COLO668 (cell line): ENCODE results near the gene MEF2C.
A peak's percentile ranks its signal among the peaks of the same experiment; 100 is the strongest.

Experiments used
- DNase-seq: peaks from one replicate; lab custom pipeline; 2025; ENCODE audit not compliant: unreplicated experiment; lab: John Stamatoyannopoulos, UW

MEF2C gene

DNA sequence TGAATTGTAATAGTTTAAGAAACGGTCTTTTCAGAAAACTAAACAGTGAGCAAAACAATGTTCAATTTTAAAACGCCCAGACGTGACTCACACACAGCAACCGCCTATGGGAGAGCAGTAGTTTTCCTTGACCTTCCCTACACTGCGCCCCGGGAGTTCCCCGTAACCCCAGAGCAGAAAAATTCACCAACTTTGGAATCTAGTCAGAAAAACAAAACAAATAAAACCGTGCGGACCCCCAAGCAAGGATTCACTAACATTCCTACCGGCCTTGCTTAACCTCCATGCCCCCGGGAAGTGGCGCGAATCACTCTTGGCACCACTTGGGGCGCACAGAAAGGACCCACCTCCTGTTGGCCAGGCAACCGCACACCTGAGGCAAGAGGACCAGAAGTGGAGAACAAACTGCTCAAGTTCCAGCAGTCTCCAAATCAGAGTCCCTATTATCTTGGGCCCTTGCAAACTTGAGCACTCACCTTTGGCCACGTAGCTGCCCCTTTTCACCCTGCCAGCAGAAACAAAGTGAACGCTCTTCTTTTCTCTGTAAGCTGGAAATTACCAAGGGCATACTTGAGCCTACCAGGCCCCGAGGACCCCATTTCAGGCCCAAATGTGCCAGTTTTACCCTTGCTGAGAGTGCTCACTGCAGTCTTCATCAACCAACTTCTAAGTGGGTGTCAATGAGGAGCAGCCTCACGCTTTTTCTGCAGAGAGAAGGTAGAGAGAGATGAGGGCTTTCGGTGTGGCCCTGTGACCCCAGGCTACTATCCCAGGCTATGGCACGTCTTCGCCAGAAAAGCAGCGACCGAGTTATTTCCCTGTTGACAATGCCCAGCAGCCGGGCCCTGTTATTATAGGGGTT is 189.7 kb downstream of the MEF2C start:
- no peak for DNase-seq

DNA sequence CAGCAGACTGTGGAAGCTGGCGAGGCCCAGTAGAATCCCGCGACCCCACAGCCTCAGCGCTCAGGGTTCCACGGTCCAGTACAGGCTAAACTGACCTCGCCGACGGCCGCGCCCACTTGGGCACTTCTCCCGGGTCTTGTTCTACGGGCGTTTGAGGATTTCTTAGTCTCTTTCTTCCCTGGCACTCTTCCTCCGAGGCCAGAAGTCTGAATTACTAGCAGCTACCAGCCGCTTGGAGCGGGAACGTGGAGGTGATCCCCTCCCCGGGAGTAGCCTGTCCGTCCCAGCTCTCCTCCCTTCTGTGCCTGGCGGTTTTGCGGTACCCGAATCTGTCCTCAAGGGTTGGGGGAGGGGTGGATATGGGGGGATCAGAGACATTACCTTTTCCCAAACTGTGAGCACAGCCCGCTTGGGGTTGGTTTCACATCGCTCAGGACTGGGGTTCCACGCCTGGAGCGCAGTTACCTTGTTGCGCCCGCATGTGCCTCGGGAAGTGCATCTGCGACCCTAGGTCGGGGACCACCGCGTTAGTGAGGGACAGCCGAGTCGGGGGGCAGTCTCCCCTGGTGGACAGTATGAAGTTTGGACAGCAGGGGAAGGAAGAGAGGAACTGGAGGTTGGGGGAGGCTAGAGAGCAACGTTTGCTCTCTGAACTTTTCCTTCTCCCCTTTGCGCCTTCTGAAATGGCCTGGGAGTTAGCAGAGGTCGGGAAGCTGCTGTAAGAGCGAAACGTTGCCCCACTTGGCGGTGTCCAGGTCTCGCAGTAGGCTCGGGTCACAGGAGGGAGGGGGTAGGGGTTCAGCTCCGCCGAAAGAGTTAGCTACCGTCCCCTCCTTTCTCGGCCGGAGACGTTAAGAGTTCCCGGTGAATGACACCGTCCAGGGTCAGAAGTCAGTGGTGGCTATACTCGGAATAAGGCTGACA is 190.8 kb downstream of the MEF2C start:
- DNase-seq, result no peak

GRCh38 chr5:88691230-88691582 is 191.8 kb downstream of the MEF2C start:
- no peak for DNase-seq

GRCh38 chr5:88690409-88691229 is 192.4 kb downstream of the MEF2C start:
- peak; percentile 45 for DNase-seq

DNA sequence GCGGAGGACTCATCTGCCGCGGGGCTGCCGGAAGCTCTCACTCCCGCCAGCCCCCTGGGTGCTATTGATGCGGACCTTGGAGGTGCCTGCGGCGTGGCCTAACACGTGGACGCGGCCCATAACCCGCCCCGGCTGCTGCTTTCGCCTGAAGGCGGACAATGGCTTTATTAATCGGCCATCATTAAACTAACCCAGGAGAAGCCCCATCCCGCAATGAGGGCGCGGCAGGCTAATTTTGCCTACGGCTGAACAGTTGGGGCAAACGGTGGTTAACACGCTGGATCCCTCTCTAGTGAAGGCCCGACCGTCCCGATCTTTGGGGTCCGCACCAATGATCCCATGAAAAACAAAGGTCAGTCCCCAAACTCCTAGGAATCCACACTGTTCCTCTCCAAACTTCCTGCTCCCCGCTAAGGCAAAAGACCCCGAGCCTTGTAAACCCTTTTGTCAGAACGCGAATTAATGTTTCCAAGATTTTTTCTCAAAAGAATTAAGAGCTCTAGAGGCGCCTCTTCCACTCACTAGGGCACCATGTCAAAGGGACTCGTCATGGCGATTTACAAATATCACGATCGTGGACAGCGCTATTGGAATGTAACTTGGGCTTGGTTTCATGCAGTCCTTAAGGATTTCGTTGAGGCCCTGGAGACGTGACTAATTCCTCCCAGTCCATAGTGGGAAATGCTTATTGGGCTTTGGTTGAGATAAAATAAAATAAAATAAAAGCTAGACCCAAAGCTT is 193.1 kb downstream of the MEF2C start:
- DNase-seq, result no peak

DNA sequence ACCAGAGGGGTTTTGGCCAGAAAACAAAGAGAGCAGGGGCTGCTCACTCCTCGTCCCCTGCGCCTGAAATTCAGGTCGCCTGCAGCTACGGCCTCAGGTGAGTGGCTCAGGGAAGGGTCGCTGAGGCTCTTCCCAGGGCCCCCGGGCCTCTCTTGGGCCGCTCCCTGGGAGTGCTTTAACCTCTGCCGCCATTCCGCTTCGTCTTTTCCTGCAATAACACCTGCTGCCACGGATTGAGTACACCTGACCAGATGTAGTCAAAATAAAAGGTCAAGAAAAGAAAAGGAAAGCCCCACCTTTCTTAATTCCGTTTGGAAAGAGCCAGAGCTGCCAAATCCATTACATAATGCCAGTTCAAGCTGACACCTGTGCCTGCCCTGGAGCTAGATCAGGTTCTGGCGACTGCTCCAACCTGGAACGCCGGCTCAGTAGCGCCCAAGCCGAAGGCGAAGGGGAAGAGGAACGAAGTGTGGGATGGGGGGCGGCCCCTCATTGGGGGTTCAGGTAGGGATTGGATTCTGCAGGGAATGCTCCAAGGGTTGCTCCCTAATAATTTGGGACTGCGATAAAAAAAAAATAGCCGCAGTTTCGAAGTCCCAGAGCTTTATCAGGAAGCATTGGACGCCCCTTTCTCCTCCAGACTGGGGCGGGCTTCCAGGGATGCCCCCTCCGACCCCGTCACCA is 193.9 kb downstream of the MEF2C start:
- no peak for DNase-seq

- no peak for DNase-seq
Observed at GRCh38 chr5:88688156-88688983, 194.6 kb downstream of the MEF2C start.

- no peak for DNase-seq
Observed at GRCh38 chr5:88687373-88687911, 195.5 kb downstream of the MEF2C start.

DNA sequence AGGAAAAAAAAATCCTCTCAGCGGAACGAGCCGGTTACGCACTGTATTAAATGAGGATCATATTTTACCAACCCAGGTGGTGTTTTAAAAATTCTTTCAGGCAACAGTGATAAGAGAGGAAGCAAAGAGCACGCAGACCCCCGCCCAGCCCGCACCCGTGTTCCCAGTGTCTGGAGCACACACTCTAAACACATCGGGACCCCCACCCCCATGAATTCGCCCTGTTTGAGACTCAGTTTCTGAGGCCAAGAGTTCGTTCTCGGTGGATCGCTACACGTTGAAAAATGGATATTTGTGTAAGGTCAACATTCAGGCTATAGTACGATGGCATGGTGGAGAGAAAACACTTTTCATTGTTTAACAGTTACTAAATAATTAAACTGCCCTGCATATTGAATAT is 196.3 kb downstream of the MEF2C start:
- no peak for DNase-seq

GRCh38 chr5:88685591-88686541 is 197.1 kb downstream of the MEF2C start:
- no peak for DNase-seq

- DNase-seq, result no peak
Observed at GRCh38 chr5:88683506-88684135, 199.4 kb downstream of the MEF2C start.

GRCh38 chr5:88682881-88683361 is 200.1 kb downstream of the MEF2C start:
- DNase-seq, result no peak

GRCh38 chr5:88682131-88682530 is 200.9 kb downstream of the MEF2C start:
- DNase-seq, result no peak

GRCh38 chr5:88681211-88681803 is 201.7 kb downstream of the MEF2C start:
- DNase-seq, result no peak

- peak; percentile 72 for DNase-seq
Observed at GRCh38 chr5:88680253-88681132, 202.5 kb downstream of the MEF2C start.

DNA sequence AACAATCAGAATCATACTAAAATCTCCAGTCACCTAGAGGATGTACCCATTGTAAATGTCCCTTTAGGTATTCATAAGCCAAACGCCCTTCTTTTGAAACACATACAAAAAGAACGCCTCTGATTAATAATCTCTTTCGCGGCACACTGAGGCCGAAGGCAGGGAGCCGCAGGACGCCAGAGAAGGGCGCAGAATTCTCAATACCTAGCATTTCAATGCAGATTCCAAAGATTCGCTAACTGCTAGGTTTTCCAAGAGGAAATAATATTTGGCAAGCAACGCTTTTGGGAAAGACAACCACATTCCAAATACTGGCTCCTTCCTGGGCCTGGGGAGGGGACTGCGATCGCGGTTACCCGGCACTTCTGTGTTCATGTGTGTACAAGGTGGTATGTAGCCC is 203.3 kb downstream of the MEF2C start:
- no peak for DNase-seq
